ENCODE results near the gene GLI3. TPM values are rescaled to one million over a fixed set of nuclear protein-coding genes. Genes with fewer than 3 reads are reported as not detected.
A peak's percentile ranks its signal among the peaks of the same experiment; 100 is the strongest.

The GLI3 gene
- total and polyA plus RNA-seq, 2 donors (not counting 1 experiment from before 2014, with no cell fraction given), result 6.4 to 6.5 TPM

GRCh38 chr7:41994746-41995110 lies 242.3 kb downstream of the GLI3 start:
- H3K4me2 ChIP-seq (ENCODE audit: extremely low read depth, insufficient read depth, low read length), result no peak overlapping the region
- no peaks in the 10 kb centered on the region for H3K9me3 ChIP-seq (ENCODE audit: control insufficient read depth, insufficient read depth, low read depth, low read length)
- no peak overlapping the region for H2AFZ ChIP-seq (ENCODE audit: low read length)
- TF ChIP-seq CTCF (conservative IDR thresholded peaks at IDR 0.05 in 1 of 2, IDR thresholded peaks at IDR 0.05 in 1 of 2; ENCODE audit: low read depth in 1 of 2, low read length in 2 of 2) (no peak), EZH2 (IDR thresholded peaks at IDR 0.05; ENCODE audit: low read length, missing control alignments) (no peak)
- no peaks in the 10 kb centered on the region for H3K79me2 ChIP-seq (ENCODE audit: control insufficient read depth, insufficient read depth, low read length)
- H3K36me3 ChIP-seq (ENCODE audit: control insufficient read depth, insufficient read depth, low read length), result no peaks in the 10 kb centered on the region
- no peaks in the 10 kb centered on the region for H3K27me3 ChIP-seq (ENCODE audit: control insufficient read depth, insufficient read depth, low read length)
- H3K9ac ChIP-seq (ENCODE audit: insufficient read depth, low read length), result no peak overlapping the region
- no peaks in the 10 kb centered on the region for H4K20me1 ChIP-seq (ENCODE audit: control insufficient read depth, extremely low read depth, insufficient read depth, low read length)
- H3K4me1 ChIP-seq (ENCODE audit: control insufficient read depth, extremely low read depth, insufficient read depth, low read length), result peaks cover 25% of the 10 kb centered on the region
- no peak for DNase-seq (ENCODE audit: low read depth in 2 of 2)
- no peak overlapping the region for H3K27ac ChIP-seq (ENCODE audit: insufficient read depth, low read length)
- no peak overlapping the region for H3K4me3 ChIP-seq (replicated peaks in 1 of 4; ENCODE audit: control extremely low read depth in 1 of 4, insufficient read depth in 1 of 4, low read depth in 3 of 4, low read length in 4 of 4)

DNA sequence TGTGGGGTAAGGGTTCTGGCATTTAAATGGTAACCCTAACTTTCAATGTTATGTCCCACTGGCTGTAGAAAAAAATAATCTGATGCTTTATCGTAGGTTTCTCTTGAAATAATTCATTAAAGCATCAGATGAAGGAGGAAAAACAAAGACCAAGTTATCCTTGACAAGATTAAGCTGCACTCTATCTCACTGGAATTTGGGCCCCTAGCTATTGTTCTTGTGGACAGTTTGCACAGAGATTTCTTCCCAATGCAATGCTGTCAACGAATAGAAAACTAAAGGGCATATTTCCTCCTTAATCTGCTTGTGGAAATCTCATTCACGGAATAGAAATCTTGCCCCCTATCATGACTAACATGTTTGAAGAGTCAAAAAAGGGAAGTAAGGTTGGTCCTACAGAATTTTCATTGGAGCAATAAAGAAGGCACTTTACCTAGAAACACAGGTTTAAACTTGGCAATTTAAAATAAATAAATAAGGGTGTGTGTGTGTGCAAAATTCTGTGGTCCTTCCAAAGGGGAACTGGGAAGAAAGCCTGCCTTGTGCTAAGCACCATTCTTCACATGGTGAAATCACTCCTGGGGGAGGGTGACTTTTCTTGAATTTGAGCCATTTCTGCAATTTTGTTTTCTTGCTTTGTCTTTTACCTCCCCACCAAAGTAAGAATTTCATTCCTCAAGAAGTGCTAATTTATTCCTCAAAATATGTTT lies 242.8 kb downstream of the GLI3 start:
- Histone ChIP-seq H3K4me1 (ENCODE audit: control insufficient read depth, extremely low read depth, insufficient read depth, low read length) (peaks cover 25% of the 10 kb centered on the region), H2AFZ (ENCODE audit: low read length) (no peak overlapping the region), H3K36me3 (ENCODE audit: control insufficient read depth, insufficient read depth, low read length) (no peaks in the 10 kb centered on the region), H3K4me2 (ENCODE audit: extremely low read depth, insufficient read depth, low read length) (no peak overlapping the region), H3K4me3 (replicated peaks in 1 of 4; ENCODE audit: control extremely low read depth in 1 of 4, insufficient read depth in 1 of 4, low read depth in 3 of 4, low read length in 4 of 4) (no peak overlapping the region), H4K20me1 (ENCODE audit: control insufficient read depth, extremely low read depth, insufficient read depth, low read length) (no peaks in the 10 kb centered on the region), H3K27me3 (ENCODE audit: control insufficient read depth, insufficient read depth, low read length) (no peaks in the 10 kb centered on the region), H3K9ac (ENCODE audit: insufficient read depth, low read length) (no peak overlapping the region), H3K27ac (ENCODE audit: insufficient read depth, low read length) (no peak overlapping the region), H3K79me2 (ENCODE audit: control insufficient read depth, insufficient read depth, low read length) (no peaks in the 10 kb centered on the region), H3K9me3 (ENCODE audit: control insufficient read depth, insufficient read depth, low read depth, low read length) (no peaks in the 10 kb centered on the region)
- TF ChIP-seq CTCF (conservative IDR thresholded peaks at IDR 0.05 in 1 of 2, IDR thresholded peaks at IDR 0.05 in 1 of 2; ENCODE audit: low read depth in 1 of 2, low read length in 2 of 2) (no peak), EZH2 (IDR thresholded peaks at IDR 0.05; ENCODE audit: low read length, missing control alignments) (no peak)
- DNase-seq (ENCODE audit: low read depth in 2 of 2), result no peak

DNA sequence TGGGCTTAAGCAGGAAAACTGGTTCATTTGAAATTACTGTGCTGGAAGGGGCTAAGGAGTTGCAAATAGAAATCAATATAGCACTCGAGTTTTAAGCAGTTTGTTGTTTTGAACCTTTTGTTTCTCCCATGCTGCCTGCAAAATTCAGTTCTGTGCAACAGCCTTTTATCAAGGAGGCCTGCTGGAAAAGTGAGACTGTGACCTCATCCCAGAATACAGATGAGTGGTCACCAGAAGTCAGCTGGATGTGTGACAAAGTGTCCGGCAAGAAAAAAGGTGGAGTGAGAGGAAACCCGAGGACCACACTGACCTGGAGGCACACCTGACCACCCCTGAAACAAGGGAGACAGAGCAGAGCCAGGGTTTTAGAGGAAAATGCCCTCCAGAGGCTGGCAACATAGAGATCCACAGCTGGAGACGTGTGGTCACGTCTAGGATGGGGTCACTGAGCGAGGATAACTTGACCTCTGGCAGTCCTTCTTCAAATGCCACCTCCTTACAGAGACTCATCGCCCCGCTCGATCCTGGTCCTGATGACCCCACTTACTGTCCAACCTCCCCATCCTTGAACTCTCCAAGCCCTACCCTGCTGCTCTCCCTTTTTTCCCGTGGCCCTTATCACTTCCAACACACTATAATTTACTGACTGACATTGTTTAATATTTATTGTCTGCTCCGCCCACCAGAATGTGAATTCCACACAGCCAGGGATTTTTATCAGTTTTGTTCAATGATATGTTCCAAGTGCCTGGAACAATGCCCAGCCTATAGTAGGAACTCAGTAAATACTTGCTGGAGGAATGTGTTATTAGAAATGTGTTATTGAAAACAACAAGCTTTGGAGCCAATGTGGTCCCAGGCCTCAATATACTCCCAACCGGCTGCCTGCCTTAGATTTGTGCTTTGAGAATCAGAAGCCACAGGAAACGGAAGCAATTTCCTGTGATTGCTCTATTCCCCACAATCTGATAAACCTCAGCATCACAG lies 243.8 kb downstream of the GLI3 start:
- Histone ChIP-seq H3K79me2 (ENCODE audit: control insufficient read depth, insufficient read depth, low read length) (no peaks in the 10 kb centered on the region), H3K4me1 (ENCODE audit: control insufficient read depth, extremely low read depth, insufficient read depth, low read length) (peaks cover 25% of the 10 kb centered on the region), H3K36me3 (ENCODE audit: control insufficient read depth, insufficient read depth, low read length) (no peaks in the 10 kb centered on the region), H2AFZ (ENCODE audit: low read length) (no peak overlapping the region), H3K27me3 (ENCODE audit: control insufficient read depth, insufficient read depth, low read length) (no peaks in the 10 kb centered on the region), H3K4me3 (replicated peaks in 1 of 4; ENCODE audit: control extremely low read depth in 1 of 4, insufficient read depth in 1 of 4, low read depth in 3 of 4, low read length in 4 of 4) (no peak overlapping the region), H3K27ac (ENCODE audit: insufficient read depth, low read length) (peak overlapping the region; percentile 15), H3K9ac (ENCODE audit: insufficient read depth, low read length) (no peak overlapping the region), H3K4me2 (ENCODE audit: extremely low read depth, insufficient read depth, low read length) (peak overlapping the region; percentile 49), H3K9me3 (ENCODE audit: control insufficient read depth, insufficient read depth, low read depth, low read length) (no peaks in the 10 kb centered on the region), H4K20me1 (ENCODE audit: control insufficient read depth, extremely low read depth, insufficient read depth, low read length) (no peaks in the 10 kb centered on the region)
- DNase-seq (ENCODE audit: low read depth in 2 of 2), result peak; percentile 78 to 89
- TF ChIP-seq EZH2 (IDR thresholded peaks at IDR 0.05; ENCODE audit: low read length, missing control alignments) (no peak), CTCF (conservative IDR thresholded peaks at IDR 0.05 in 1 of 2, IDR thresholded peaks at IDR 0.05 in 1 of 2; ENCODE audit: low read depth in 1 of 2, low read length in 2 of 2) (no peak)

All from fibroblast of lung (primary cell).